Stimulated activated CD4-positive, alpha-beta T cell treated with anti-CD3 and anti-CD28 coated beads, Interleukin-12 subunit alpha, Interleukin-12 subunit beta, amount 100 ng/mL, for 4 hours (primary cell): ENCODE data around the gene MNX1.

Experiments
- DNase-seq: peaks from one replicate; pipeline ENCODE4 v3.0.0-alpha.2; 2020

The MNX1 gene

GRCh38 chr7:157010588-157011332 is at the start of gene MNX1:
Gene MNX1, minus strand, starts transcription at chr7:157010663. Its CDS starts 313 bp downstream, at chr7:157010350.
- peak; percentile 51 for DNase-seq

- no peak for DNase-seq
Observed at GRCh38 chr7:157059534-157059933, 49.1 kb upstream of the MNX1 start.

- DNase-seq = no peak
Observed at GRCh38 chr7:157058701-157059100, 48.2 kb upstream of the MNX1 start.

GRCh38 chr7:157058068-157058467 is 47.6 kb upstream of the MNX1 start:
- DNase-seq = no peak

- DNase-seq = no peak
Observed at GRCh38 chr7:157056957-157057902, 46.8 kb upstream of the MNX1 start.

- no peak for DNase-seq
Observed at GRCh38 chr7:157056246-157056645, 45.8 kb upstream of the MNX1 start.

GRCh38 chr7:157054927-157055326 is 44.5 kb upstream of the MNX1 start:
- no peak for DNase-seq

GRCh38 chr7:157053118-157053517 is 42.7 kb upstream of the MNX1 start:
- DNase-seq = no peak

GRCh38 chr7:157047148-157047547 is 36.7 kb upstream of the MNX1 start:
- no peak for DNase-seq

GRCh38 chr7:157046681-157047080 is 36.2 kb upstream of the MNX1 start:
- DNase-seq = no peak

- no peak for DNase-seq
Observed at GRCh38 chr7:157044943-157045660, 34.6 kb upstream of the MNX1 start.

GRCh38 chr7:157044147-157044687 is 33.8 kb upstream of the MNX1 start:
- DNase-seq = no peak

- DNase-seq = no peak
Observed at GRCh38 chr7:157043745-157044144, 33.3 kb upstream of the MNX1 start.

GRCh38 chr7:157041514-157042277 is 31.2 kb upstream of the MNX1 start:
- no peak for DNase-seq

GRCh38 chr7:157041004-157041403 is 30.5 kb upstream of the MNX1 start:
- no peak for DNase-seq

GRCh38 chr7:157037635-157038034 is 27.2 kb upstream of the MNX1 start:
- DNase-seq = no peak

GRCh38 chr7:157037028-157037427 is 26.6 kb upstream of the MNX1 start:
- DNase-seq = no peak

GRCh38 chr7:157035979-157036378 is 25.5 kb upstream of the MNX1 start:
- no peak for DNase-seq

- DNase-seq = no peak
Observed at GRCh38 chr7:157035302-157035701, 24.8 kb upstream of the MNX1 start.

- no peak for DNase-seq
Observed at GRCh38 chr7:157033483-157034473, 23.3 kb upstream of the MNX1 start.
